Stimulated activated CD4-positive, alpha-beta T cell treated with anti-CD3 and anti-CD28 coated beads, Interleukin-12 subunit alpha, Interleukin-12 subunit beta, amount 100 ng/mL, for 4 hours (primary cell): ENCODE data around the gene AOX1.
"Not testable (repeated sequence)": the region's sequence is repeated elsewhere in the genome, so short reads cannot be mapped to it uniquely, and the experiment has no call there.

ENCODE experiments used
- DNase-seq: peaks from one replicate; pipeline ENCODE4 v3.0.0-alpha.2; 2020

AOX1 gene

DNA sequence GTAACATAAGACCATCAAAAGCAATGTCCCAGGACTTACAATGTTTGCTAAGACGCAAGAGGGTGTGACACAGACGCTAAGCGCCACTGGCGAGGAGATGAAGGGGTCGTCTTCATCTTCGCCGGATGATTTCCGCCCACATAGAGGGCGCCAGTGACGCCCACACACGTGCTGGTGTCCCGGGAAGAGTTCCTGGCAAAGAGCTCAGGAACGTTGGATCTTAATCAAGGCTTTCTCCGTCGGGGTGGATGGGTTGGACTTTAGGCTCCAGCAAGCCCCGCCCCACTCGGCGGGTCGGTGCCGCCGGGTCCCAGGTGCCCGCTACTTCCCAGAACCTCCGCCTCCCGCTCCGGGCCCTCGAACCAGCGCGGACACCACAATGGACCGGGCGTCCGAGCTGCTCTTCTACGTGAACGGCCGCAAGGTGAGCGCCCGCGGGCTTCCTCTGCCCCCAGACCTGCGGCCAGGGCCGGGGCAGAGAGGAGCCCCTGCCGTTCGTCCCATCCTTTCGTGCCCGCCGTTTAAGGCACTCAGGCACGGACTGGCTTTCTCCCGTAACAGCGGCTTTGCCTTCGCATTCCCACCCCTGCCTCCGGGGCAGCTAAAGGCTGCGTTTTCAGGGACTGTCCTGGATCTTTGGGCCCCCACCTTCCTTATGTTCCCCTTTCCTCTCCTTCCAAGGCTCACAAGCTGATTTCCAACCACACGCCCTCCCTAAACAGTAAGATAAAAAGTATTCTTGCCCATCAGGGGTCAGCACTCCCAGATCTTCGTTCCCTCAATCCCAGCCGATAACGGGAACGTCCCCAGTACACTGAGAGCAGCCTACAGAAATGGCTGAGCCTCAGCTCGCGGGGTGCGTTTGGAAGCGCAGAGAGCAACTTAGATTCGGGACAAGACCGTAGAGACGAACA lies at the start of gene AOX1:
AOX1 (plus strand) TSS at position 285 of the 914 bp plus-strand sequence; CDS start at position 380, 95 bp downstream.
- DNase-seq = peak; percentile 18

DNA sequence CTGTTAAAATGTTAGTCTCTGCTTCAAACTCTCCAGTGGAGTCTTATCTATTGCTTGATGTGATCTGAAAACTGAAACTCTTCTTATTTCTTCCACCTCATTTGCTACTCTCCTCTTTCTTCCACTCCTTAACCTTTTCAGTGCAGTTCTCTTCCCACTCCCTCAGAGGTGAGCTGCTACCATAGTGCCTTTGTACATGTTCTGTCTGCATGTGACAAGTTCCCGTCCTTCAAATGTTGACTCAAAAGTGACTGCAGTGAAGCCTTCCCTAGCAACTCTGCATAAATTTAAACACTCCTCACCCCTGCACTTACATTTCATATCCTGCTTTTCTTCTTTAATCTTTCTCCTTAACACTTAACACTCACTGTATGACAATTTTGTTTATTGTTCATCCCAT lies 47.7 kb upstream of the AOX1 start:
- DNase-seq = no peak

DNA sequence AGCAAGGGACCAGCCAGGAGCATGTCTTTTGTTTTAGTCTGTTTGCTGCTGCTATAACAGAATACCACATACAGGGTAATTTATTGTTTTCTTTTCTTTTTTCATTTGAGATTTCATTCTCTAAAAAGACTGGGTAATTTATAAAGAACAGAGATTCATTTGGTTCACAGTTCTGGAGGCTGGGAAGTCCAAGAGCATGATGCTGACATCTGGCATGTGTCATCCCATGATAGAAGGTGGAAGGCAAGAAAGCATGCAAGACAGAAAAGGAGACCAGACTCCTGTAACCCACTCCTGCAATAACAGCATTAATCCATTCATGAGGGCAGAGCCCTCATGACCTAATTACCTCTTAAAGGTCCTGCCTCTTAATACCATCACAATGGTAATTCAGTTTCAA lies 45.0 kb upstream of the AOX1 start:
- no peak for DNase-seq

DNA sequence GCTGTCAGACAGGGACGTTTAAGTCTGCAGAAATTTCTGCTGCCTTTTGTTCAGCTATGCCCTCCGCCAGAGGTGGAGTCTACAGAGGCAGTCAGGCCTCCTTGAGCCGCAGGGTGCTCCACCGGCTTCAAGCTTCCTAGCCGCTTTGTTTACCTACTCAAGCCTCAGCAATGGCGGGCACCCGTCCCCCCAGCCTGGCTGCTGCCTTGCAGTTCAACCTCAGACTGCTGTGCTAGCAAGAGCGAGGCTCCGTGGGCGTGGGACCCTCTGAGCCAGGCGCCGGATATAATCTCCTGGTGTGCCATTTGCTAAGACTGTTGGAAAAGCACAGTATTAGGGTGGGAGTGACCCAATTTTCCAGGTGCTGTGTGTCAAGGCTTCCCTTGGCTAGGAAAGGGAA lies 19.2 kb upstream of the AOX1 start:
- DNase-seq = not testable (repeated sequence)

DNA sequence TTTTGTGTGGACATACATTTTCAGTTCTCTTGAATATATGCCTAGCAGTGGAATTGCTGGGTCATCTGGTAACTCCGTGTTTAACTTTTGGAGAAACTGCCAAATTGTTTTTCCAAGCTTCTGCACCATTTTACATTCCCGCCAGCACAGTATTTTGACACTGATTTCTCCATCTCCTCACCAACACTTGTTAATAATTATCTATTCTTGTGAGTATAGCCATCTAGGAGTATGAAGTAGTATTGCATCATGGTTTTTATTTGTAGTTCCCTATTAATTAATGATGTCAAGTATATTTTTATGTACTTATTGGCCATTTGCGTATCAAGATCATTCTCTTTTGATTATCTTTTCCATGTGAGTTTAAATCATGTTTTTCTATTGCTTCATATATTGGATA lies 17.9 kb upstream of the AOX1 start:
- DNase-seq = no peak

DNA sequence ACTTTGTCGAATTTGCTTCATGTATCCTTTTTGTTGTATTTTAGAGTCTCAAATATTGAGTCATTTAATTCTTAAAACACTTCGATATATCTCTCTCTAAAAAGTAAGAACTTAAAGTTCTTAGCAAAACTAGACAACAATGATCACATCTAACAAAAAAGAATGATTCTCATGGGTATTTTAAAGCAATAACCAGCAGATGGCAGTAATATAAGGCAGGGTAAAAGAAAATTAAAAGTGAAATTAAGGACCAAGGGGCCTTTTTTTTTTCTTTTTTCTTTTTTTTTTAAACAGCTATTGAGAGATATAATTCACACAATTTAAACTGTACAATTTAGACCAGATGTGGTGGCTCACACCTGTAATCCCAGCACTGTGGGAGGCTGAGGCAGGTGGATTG lies 9.9 kb upstream of the AOX1 start:
- DNase-seq = no peak

DNA sequence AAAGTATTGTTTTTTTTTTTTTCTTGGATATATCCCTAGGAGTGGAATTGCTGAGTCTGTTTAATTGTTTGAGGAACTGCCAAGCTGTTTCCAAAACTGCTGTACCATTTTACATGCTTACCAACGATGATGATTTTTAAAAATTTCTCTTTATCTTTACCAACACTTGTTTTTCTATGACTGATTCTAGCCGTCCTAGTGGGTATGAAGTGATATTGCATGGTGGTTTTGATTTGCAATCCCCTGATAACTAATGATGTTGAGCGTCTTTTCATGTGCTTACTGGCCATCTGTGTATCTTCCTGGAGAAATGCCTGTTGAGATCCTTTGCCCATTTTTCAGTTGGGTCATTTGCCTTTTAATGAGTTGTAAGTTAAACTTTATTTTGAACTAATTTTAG lies 8.8 kb upstream of the AOX1 start:
- DNase-seq = no peak

DNA sequence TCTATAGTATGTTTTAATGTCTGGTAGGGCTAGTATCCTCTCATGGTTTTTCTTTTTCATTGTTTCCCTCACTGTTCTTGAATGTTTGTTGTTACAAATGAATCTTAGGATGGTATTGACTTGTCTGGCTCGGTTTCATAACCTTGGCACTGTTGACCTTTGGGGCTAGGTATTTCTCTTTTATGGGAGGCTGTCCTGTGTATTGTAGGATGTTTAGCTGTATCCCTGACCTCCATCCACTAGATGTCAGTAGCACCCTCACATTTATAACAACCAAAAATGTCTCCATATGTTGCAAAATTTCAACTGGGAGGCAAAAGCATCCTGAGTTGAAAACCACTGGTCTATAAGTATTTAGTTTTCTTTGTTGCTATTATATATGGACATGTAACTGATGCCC lies 7.0 kb upstream of the AOX1 start:
- no peak for DNase-seq

DNA sequence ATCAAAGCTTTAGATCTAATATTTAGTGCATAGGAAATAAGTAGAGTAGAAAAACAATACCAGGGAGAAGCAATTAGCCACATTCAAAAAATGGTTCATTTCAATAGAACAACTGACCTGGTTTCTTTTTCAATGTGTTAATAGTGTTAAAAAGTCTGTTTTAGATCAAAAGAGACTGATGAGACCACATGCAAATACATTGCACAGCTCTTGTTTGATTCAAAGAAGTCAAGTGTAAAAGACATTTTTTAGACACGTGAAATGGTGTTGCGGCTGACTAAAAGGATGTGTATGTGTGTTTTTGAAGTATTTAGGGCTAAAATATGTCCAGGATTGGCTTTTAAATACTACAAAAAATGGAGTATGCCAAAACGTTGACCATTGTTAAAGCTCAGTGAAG lies 1.2 kb upstream of the AOX1 start:
- no peak for DNase-seq

DNA sequence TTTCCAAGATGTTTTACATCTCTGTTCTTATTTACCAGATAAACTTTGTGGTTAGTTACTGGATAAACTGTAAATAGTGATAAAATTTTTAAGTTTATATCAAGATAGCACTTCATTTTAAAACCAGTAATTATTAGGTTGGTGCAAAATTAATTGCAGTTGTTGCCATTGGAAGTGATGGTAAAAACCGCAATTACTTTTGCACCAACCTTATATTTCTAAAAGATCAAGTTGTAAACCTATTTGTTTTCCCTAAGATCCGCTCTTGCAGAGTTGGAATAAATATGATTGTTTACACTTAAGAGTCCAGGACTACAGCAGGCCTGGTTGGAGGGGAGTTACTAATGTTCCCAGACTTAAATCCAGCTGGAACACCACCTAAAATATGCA lies 479 bp upstream of the AOX1 start:
- DNase-seq = no peak

DNA sequence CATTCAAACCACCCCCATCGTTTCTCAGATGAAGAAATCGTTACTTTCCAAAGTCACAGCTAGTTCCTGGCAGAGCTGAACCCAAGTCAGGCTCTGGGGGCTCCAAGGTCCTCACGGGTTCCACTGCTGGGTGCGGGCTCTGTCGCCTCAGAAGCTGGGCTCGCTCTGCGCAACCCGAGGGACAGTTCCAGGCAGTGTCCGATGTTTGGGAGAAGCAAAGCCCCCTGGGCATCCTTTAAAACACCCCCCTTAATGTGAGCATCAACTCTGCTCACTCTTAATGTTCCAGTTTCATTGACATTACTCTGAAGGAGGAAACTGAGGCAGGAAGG lies 796 bp downstream of the AOX1 start:
- no peak for DNase-seq

DNA sequence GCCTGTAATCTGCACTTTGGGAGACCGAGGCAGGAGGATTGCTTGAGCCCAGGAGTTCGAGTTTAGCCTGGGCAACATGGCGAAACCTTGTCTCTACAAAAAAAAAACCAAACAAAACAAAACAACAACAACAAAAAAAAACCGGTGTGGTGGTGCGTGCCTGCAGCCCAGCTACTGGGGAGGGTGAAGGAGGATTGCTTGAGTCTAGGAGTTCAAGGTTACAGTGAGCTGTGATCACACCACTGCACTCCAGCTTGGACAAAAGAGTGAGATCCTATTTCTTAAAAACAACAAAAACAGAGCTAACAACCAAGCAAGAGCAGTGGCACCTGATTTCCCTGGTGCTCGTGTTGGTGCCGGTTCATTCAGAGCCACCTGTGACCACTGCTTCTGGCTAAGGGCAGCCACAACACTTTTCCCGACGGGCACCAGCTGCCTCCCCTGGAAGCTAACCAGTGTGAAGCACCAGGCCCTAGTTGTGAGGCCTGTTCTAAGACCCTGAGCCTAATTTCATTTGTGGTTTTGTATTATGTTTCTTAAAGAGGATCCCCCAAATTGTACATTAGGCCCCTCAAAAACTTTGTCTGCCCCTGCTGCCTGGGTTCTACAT lies 1.3 kb downstream of the AOX1 start:
- no peak for DNase-seq

DNA sequence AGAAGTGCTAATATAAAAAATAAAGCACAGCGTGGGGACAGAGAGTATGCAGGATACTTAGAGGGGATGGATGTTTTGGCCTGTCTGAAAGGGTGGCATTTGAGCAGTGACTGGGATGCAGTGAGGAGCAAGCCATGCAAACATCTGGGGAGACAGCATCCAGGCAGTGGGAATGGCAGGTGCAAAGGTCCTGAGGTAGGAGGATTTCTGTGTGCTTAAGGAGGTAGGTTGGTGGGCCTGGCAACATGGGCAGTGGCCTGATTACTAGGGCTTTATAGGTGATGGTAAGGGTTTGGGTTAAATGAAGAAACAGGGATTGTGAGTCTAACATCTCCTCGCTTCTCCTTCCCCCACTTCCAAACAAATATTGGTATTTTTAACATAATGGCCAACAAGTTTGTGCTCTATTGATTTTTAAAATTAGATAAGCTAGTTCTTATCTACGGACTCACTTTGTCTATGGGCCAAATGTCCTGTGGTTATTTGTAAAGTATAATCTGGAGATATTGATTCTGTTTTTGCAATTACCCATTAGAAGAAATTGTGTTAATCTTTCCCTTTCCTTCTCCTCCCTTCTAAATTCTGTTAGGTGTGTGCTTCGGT lies 2.4 kb downstream of the AOX1 start:
- no peak for DNase-seq

DNA sequence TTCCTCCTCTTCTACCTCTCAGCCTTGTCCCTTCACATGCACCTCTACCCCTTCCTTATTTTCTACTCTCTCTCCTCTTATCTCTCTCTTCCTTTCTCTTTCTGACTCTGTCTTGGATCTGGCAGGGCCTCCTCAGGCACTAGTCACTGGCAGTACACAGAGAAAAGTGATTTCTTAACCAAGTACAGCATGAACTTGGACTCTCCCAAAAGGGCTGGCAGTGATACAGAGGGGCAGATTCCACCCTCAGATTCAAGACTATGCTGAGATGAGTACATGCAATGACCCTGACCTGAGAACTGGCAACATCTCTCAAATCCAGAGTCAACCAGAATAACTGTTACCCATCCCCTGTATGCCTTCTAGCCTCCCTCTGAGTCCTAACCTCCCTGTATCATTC lies 4.3 kb downstream of the AOX1 start:
- DNase-seq = no peak

DNA sequence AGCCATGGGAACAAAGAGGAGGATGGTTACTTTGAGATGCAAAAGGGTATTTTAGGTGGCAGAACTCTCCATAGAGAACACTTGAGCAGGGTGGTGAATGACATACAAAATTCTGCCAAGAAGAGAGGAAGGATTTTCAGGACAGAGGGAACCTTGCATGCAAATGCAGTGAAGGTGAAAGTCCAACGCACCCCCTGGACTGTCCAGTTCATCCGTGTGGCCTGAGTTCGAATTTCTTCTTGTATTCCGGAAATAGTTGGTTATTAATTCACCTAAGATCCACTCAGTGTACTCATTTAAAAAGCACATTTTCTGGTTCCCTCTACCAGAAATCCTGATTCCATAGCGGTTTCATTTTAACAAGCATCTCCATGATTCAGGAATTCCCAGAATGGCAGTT lies 5.5 kb downstream of the AOX1 start:
- no peak for DNase-seq

DNA sequence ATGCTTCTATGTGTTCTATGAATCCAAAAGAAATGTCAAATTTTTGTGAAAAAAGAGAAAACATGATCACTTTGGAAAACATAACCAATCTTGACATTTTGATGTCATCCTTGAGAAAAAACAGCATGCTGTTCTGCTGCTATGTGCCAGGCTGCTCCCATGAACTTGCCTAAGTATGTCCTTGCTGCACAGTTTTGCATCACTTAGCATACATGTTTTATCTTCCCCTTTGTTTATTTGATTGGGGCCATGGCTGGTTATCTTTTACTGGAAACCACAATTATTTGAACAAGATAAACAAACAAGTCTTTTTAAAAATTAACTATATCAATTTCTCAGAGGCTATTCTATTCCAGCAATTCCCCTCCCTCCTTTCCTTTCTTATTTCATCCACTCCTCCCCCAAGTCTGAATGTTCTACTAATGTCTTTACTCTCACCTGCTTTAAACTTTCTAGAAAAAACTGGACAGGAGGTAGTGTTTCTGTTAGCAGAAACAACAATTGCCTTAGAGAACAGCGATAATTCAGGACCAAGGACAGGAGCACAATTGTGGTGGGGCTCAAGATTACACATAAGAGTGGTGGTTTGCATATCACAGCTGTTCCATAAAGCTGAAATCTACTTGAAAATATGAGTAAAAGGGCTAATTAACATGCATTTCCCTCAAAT lies 6.7 kb downstream of the AOX1 start:
- no peak for DNase-seq

DNA sequence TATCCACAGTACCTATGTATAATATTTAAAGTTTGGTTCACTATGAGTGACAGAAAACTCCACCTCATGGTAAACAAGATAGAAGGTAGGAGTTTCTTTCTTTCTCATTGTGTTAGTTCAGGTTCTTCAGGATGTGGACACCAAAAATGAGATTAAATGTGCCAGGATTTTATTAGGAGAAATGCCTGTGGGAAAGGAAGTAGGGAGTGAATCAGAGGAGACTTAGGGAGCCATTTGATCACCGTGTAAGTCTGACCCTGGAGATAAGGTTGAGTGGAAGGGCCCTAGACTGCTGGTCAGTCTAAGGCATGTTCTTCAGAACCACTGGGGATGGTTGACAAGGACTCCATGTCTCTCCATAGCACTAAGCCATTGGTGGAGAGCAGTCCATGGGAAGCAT lies 8.1 kb downstream of the AOX1 start:
- DNase-seq = no peak

DNA sequence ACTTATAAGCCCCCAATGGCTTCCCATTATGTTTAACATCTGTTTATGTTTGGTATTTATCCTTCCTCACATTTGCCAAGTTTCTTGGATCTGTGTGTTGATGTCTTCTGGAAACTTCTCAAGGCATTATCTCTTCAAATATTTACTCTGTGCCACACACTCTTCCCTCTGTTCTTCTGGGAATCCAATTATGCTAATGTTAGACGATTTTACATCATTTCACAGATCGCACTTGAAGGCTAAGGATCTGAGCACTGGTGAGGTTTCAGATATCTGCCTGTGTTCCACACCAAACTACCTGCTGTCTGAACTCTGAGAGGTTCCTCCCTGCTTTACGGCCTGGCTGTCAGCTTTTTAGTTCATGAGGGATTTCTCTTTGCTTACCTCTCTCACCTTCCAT lies 10.1 kb downstream of the AOX1 start:
- no peak for DNase-seq

DNA sequence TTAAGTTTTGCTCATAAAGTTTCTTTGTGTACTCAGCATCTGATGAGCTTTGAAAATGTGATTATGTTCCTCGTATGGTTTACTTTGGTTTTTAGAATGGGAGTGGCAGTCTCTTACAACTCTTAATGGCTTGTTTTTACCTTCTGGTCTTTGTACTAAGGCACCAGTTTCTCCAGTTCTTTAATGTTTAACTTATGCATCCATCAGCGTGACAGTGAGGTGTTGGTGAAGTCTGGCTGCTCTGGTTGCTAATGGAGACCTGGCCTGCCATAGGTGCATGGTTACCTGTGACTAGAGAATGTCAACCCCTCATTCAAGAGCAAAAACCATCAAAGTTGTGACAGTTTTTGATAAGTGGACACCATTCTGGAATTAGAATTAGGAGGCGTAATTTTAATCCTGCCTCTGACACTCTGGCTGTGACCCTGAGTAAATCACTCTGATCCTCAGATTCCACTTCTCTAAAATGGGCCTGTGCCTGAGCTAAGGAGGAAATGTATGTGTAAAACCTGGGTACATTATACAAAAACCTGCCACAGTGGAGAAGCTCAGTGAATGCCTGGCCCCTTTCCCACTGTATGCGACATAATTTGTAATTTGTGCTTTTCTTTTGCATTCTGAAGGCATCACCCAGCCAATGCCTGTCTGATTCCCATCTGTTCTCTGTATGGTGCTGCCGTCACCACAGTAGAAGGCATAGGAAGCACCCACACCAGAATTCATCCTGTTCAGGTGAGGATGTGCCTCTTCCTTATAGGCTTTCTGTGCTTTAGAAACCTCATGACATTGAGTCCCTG lies 11.2 kb downstream of the AOX1 start:
- DNase-seq = no peak

DNA sequence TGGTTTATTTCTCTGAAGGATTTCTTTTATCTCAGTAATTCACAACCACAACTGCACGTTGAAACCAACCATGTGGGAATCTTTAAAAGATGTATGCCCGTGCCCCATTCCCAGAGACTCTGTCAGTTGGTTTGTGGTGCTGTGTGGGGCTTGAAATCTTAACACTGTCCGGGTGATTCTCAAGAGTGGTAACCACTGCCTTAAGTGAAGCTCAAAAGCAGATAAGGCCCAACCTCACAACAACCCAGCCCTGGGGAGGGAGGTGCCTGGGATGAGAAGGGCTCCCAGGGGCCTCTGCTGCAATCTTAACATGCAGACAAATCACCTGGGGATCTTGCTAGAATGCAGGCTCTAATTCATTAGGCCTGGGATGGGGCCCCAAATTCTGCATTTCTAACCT lies 13.4 kb downstream of the AOX1 start:
- no peak for DNase-seq

DNA sequence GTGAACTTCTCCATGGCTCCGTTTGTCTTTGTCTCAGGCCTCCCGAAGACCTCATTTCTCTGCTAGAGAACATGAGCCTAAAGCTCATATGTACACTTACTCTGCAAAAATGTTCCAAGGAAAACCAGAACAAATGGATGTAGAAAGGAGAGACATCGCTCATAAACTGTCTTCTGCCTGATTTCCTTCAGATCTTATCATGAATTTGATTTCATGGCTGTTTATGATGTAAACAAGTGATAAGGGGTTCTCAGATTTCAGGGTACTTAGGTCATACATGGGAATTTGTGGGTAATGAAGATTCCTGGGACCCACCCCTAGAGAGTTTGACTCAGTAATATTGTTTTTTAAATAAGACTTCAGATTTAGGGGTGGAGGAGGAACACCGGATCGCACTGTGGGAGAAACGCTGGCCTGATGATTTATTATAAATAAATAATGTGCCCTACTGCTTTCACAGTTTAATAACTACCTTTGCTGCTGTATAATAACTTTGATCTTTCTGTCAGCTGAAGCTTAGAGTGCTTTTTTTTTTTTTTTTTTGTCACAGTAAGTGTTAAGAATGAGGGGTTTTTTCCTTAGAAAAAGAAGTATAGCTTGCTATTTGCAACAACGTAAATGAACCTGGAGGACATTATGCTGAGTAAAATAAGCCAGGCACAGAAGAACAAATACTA lies 14.9 kb downstream of the AOX1 start:
- DNase-seq = no peak

DNA sequence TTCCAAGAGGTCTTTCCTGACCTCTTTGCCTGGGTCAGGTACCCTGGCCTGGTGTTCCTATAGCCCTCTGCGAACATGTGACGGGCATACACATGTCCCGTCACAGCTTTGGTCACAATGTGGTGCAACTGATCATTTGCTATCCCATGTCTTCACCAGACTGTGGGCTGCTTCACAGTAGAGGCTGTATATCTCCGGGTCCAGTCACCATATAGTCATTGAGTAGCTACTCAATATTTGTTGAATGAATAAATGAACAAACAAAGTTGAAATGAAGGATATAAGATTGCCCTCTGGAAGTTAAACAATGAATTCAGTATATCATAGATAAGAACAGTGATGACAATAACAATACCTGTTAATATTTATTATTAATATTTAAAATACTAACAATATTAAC lies 16.8 kb downstream of the AOX1 start:
- no peak for DNase-seq
